ENCODE data around the gene HK3. TPM values are rescaled to one million over a fixed set of nuclear protein-coding genes. Genes with fewer than 3 reads are reported as not detected.
"Not testable (repeated sequence)": the region's sequence is repeated elsewhere in the genome, so short reads cannot be mapped to it uniquely, and the experiment has no call there.

The HK3 gene
- total RNA-seq, 1 donor from 2014 or later, result 6.4 TPM

DNA sequence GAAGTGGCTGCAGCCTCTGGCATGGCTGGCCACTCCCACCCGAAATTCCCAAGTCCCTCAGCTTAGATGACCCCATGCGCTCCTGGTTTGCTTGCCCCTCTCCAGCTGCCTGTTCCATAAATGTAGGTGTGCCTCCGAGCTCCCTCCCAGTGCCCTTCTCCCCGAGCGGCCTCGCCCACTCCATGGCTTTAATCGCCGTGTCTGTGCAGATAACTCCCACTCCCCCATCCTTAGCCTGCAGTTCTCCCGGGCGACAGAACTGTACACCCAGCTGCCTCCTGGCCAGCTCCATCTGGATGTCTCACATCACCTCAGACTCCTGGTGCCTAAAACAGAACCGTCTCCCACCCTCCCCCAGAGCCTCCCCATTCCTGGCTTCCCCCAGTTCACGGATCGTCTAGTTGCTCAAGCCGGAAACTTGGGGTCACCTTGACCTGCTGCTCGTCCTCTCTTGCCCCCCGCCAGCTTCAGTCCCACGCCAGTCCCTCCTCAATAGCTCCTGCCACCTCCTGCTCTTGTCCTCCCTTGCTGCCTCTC lies 24.1 kb downstream of the HK3 start:
- intact Hi-C loops (cut with DNase I), result no loop called here
- no peak for ATAC-seq
- peak; percentile 28 for DNase-seq (ENCODE audit: missing footprints)

DNA sequence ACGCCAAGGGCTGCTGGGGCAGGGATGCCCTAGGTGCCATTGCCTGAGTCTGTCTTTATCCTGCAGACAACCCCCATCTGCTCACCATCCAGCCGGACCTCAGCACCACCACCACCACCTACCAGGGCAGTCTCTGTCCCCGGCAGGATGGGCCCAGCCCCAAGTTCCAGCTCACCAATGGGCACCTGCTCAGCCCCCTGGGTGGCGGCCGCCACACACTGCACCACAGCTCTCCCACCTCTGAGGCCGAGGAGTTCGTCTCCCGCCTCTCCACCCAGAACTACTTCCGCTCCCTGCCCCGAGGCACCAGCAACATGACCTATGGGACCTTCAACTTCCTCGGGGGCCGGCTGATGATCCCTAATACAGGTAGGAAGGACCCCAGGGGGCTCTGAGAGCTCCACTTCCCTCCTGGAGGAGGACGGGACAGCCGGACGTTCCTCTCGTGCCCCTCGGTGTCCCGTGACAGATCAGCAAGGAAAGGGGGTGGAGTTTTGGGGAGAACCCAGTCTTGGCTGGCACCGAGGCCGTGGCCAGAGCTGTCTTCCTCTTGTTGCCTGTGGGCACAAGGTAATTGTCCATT lies 24.9 kb downstream of the HK3 start:
- DNase-seq (ENCODE audit: missing footprints) (no peak), ATAC-seq (no peak)
- intact Hi-C loops (cut with DNase I), result no loop called here

DNA sequence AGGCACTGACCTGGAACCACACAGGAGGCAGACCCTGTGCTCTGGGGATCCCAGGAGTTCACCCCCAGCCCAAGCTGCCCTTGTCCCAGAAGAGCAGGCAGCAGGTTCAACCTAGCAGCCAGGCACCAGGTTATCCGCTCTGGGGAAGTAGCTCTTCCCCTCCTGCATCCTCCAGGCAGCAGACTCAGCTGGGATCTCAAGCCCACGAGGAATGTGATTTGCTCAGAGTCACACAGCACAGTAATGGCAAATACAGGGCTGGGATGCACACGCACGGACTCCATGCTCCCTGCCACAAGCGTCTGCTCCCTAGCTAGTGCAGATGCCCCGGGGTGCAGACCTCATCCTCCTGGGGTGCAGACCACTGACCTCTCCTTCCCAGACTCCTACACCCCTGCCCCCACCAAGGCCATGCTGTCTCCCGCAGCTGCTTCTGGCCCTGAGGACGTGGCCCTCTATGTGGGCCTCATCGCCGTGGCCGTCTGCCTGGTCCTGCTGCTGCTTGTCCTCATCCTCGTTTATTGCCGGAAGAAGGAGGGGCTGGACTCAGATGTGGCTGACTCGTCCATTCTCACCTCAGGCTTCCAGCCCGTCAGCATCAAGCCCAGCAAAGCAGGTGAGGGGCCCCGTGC lies 25.5 kb downstream of the HK3 start:
- ATAC-seq (no peak), DNase-seq (ENCODE audit: missing footprints) (peak; percentile 34)
- intact Hi-C loops (cut with DNase I), result no loop called here

DNA sequence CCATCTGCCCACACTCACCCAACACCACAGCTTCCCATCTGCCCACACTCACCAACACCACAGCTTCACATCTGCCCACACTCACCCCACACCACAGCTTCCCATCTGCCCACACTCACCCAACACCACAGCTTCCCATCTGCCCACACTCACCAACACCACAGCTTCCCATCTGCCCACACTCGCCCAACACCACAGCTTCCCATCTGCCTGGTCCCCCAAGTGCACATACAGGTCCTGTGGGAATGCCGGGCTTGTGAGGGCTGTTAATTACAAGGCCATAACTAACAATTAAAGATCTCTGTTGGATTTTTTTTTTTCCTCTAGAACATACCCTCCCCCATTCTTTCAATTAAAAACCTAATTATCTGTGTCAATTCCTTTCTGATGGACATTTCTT lies 26.1 kb downstream of the HK3 start:
- DNase-seq (ENCODE audit: missing footprints), result peak; percentile 31
- ATAC-seq; intact Hi-C loops (cut with DNase I): not testable (repeated sequence)

DNA sequence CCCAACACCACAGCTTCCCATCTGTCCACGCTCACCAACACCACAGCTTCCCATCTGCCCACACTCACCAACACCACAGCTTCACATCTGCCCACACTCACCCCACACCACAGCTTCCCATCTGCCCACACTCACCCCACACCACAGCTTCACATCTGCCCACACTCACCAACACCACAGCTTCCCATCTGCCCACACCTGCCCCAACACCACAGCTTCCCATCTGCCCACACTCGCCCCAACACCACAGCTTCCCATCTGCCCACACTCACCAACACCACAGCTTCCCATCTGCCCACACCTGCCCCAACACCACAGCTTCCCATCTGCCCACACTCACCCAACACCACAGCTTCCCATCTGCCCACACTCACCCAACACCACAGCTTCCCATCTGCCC lies 26.6 kb downstream of the HK3 start:
- DNase-seq (ENCODE audit: missing footprints); ATAC-seq; intact Hi-C loops (cut with DNase I): not testable (repeated sequence)

DNA sequence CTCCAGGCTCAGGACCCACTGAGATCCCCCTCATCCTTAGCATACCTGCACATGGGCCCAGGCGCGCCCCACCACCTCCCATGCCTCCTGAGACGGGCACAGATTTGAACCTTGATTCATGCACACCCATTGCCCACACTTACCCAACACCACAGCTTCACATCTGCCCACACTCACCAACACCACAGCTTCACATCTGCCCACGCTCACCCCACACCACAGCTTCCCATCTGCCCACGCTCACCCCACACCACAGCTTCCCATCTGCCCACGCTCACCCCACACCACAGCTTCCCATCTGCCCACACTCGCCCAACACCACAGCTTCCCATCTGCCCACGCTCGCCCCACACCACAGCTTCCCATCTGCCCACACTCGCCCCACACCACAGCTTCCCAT lies 28.5 kb downstream of the HK3 start:
- DNase-seq (ENCODE audit: missing footprints); intact Hi-C loops (cut with DNase I); ATAC-seq: not testable (repeated sequence)

DNA sequence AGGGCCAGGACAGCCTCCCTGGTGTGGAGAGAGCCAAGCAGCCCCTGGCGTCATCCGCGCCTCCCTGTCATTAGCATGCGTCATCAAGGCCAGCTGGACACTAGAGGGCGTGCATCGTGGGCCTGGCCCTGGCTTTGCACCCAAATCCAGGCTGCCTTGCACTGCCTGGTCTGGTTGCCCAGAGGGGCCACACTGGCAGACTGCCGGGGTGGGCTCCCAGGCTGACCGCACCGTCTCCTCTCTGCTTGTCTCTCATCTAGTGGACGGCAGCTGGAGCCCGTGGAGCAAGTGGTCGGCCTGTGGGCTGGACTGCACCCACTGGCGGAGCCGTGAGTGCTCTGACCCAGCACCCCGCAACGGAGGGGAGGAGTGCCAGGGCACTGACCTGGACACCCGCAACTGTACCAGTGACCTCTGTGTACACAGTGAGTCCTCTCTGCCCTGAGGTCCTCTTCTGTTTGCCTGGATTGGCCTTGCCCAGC lies 29.0 kb downstream of the HK3 start:
- DNase-seq (ENCODE audit: missing footprints) (peak; percentile 72), ATAC-seq (peak; percentile 34)
- intact Hi-C loops (cut with DNase I), result no loop called here

DNA sequence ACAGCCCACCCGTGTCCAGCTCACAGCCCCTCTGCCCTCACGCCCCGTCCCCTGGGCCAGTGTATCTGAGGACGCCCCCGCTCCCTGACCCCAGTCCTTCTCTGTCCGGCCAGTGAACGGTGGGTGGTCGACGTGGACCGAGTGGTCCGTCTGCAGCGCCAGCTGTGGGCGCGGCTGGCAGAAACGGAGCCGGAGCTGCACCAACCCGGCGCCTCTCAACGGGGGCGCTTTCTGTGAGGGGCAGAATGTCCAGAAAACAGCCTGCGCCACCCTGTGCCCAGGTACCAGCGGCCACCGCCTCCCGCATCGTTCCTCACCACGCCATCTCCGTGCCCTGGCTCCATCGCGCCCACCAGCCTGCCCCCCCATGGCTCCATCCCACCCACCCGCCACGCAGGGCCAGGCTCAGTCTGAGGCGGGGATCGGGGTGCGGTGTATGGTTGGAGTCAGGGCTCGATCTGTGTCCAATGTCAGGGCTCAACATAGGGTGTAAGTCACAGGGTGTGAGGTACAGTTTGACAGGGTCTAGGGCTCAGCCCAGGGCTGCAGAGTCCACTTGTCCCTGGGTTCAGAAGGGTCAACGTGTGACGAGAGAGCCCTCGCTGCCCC lies 29.5 kb downstream of the HK3 start:
- no peak for ATAC-seq
- intact Hi-C loops (cut with DNase I), result no loop called here
- peak; percentile 27 for DNase-seq (ENCODE audit: missing footprints)

DNA sequence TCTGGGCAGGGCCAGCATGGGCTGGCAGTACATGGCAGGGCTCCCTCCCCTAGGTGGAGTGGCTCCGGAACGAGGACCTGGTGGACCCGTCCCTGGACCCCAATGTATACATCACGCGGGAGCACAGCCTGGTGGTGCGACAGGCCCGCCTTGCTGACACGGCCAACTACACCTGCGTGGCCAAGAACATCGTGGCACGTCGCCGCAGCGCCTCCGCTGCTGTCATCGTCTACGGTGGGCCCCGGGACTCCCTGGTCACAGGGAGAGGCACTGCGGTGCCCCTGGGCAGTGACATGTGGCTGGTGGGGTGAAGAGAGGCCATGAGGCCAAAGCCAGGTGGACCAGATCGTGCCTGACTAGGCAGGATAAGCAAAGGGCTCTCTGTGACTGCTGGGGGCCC lies 30.4 kb downstream of the HK3 start:
- intact Hi-C loops (cut with DNase I), result no loop called here
- ATAC-seq (no peak), DNase-seq (ENCODE audit: missing footprints) (peak; percentile 58)

DNA sequence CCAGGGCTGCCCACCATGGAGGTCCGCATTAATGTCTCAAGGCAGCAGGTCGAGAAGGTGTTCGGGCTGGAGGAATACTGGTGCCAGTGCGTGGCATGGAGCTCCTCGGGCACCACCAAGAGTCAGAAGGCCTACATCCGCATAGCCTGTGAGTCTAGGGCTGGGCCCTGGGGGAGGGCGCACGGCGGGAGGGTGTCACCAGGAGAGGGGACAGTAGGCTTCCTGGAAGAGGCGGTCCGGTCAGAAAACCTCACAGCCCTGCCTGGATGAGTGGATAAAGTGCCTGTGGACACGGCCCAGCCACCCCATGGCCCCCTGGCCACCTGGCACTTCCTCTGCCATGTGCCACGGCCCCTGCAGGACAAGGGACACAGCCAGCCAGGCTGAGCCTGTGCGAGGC lies 31.0 kb downstream of the HK3 start:
- intact Hi-C loops (cut with DNase I), result no loop called here
- DNase-seq (ENCODE audit: missing footprints) (peak; percentile 61), ATAC-seq (no peak)

DNA sequence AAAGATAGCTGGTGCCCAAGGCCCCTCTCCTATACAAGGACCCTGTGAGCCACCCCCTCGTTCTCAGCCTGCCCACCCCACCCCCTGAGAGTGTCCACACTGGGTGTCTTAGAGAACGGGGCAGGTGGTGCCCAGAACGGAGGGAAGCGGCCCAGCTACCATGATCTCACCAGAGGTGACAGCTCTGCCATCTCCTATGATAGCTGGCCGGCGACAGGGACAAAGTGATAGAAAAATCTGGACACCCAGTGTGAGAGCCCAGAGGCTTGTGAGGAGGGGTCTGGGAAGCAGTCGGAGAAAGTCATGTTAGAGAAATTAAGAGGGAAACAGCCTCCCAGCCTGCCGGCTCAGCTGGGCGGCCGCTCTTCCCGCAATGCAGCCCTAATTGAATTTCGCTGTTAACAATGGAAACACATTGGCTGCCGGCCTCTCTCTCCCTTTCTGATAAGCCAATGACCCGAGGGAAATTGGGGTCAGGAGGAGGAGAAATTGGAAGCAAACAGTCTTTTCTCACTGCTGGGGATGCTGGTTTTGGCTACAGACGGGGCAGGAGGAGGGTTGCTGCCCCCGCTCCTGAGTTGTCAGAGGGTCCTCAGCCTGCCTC lies 32.3 kb downstream of the HK3 start:
- DNase-seq (ENCODE audit: missing footprints) (peak; percentile 50), ATAC-seq (no peak)
- intact Hi-C loops (cut with DNase I), result no loop called here

DNA sequence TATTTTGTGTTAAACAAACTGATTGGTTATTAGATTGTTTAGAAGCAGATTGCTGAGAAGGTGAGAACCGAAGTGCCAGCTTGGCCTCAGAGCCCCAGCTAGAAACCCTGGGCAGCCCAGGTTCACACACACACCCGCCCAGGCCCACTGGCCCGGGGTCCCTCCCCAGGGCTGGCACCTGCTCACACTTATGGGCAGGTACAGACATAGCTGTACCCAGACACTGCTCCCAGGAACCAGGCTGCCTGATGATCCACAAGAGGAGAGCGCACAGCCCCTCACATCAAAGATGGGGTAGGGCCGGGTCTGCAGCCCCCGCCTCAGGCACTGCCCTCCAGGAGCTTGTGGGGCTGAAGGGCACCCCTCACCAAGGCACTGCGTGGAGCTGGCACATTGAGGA lies 33.2 kb downstream of the HK3 start:
- intact Hi-C loops (cut with DNase I), result no loop called here
- peak; percentile 34 for DNase-seq (ENCODE audit: missing footprints)

DNA sequence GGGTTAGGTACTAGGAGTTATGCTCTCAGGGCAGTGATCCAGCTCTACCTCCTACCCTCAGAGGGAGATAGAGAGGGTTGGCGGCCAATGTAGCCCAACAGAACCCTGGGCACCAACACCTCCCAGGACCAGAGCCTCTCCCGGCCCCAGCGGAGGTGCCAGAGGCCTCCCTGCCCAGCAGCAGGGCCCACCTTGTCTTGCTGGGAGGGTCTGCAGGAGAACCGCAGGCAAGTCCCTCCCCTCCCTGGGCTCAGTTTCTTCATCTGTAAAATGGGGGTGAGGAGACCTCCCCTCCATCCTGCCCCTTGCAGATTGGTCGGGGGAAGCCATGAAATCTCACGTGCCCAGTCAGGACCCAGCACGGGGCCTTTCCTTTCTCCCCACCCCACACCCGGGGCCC lies 34.4 kb downstream of the HK3 start:
- no peak for ATAC-seq
- intact Hi-C loops (cut with DNase I), result no loop called here
- peak; percentile 25 for DNase-seq (ENCODE audit: missing footprints)

More for the DNA sequence above, 33.2 kb downstream of the HK3 start:
- ATAC-seq, result no peak

DNA sequence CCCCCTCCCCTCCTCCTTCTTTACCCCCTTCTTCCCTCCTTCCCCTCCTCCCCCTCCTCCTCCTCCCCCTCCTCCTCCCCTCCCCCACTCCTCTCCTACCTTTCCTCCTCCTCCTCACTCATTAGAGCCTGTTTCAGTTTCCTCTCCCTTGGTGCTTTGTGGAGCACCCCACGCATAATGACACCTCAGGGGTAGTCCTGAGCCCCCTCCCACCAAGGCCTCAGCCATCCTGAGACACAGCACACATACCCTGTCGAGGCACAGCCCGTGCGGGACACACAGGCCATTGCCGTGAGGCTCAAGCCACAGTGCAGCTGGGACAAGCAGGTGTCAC lies 35.4 kb downstream of the HK3 start:
- intact Hi-C loops (cut with DNase I), result no loop called here
- DNase-seq (ENCODE audit: missing footprints) (no peak), ATAC-seq (no peak)

DNA sequence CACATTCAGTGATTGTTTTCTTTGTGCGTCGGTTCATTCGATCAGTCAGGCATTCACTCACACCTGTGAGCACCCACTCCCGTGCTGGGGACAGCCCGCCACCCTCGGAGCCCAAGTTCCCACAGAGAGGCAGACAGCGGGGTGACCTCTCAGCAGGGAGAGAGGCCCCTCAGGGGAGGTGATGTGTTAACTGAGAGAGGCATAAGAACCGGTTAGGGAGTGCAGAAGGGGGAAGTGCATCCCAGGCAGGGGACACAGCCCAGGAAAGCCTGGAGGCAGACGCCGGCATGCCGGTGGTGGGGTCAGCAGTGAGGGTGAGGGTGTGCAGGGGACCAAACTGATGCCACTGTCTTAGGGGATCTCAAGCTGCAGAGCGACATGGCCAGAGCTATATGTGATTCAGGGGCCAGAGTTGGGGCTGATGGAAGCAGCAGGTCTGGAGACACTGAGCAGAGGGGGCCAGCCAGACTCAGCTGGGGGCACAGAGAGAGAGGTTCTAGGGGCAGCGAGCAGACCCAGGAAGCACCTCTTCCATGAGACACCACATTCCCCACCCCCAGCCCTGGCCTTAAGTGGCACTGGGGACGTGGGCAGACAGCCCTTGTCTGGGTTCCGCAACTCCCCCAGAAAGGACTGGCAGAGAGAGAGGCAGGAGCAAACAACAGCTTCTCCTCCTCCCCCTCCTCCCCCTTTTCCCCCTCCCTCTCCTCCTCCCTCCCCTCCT lies 35.9 kb downstream of the HK3 start:
- DNase-seq (ENCODE audit: missing footprints) (peak; percentile 45), ATAC-seq (no peak)

DNA sequence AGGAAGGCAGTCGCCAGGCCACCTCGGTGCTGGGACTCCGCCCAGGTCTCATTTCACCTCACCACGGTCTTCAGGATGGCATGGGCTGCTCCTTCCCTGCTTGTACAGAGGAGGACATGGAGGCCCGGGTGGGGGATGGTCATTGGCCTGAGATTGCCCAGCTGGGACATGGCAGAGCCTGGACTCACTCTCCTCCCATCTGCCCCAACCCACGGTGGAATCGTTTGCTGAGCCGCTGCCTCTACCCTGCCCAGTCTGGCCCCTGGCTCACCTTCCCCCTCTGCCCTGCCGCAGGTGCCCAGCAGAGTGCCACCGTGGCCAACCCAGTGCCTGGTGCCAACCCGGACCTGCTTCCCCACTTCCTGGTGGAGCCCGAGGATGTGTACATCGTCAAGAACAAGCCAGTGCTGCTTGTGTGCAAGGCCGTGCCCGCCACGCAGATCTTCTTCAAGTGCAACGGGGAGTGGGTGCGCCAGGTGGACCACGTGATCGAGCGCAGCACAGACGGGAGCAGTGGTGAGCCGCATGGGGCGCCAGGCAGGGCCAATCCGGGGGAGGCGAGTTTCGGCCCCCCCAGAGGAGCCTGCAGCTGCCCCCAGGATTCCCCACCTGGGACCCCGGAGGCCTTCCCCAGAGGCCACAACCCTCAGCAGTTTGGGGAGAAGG lies 36.7 kb downstream of the HK3 start:
- ATAC-seq (no peak), DNase-seq (ENCODE audit: missing footprints) (peak; percentile 42)
- intact Hi-C loops (cut with DNase I), result no loop called here

More for the DNA sequence above, 35.9 kb downstream of the HK3 start:
- intact Hi-C loops (cut with DNase I), result no loop called here

DNA sequence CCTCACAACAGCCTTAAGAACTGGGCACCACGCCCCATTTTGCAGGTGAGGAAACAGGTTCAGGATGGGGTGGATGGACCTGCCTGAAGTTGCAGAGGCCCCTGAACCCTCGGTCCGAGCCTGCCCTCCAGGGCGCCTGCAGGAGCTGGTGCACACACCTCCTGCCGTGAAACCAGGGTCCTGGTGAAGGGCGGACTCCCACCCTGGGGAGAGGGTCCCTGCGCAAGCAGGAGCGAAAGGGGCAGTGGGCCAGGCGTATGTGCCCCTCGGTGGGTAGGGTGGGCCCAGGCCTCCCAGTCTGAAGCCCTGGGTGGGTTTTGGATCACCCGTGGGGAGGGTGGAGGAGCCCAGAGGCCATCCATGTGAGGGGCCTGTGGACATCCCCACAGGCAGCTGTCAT lies 37.9 kb downstream of the HK3 start:
- ATAC-seq (no peak), DNase-seq (ENCODE audit: missing footprints) (peak; percentile 7)
- intact Hi-C loops (cut with DNase I), result no loop called here

DNA sequence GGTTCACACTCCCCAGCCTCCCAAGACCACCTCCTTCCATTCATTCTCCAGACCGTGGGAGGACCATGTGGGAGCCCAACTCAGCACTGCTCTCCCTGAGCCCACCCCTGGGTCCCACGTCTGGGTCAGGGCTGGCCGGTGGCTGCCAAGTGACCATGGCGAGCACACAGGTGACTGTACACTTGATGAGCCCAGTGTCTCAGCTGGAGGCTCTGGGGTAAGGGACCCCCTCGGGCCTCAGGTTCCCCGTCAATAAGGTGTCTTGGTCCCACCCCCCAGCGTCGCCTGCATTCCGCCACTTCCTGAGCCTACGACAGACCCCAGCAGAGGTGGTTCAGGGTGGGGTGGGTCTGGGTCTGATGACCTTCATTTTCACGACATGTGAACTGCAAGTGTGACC lies 38.8 kb downstream of the HK3 start:
- intact Hi-C loops (cut with DNase I), result no loop called here
- DNase-seq (ENCODE audit: missing footprints) (peak; percentile 8), ATAC-seq (no peak)

DNA sequence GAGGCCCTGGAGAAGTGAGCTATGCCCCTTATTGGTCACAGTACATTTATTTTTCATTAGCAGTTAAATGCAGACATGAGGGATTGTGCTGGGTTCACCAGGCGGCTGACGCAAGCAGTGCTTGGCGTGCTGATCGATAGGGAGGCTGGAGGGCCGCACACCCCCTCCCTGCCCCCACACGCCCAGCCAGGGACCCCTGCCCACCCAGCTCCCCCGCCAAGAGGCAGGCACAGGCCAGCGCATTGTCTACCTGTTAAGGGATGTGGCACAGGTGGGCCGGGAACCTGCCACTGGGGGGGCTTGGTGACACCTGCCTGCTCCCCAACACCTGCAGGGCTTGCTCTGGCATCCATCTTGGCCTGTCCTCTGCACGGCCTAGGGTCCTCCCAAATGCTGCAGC lies 39.2 kb downstream of the HK3 start:
- intact Hi-C loops (cut with DNase I), result no loop called here
- DNase-seq (ENCODE audit: missing footprints) (peak; percentile 32), ATAC-seq (no peak)
